Measurements from ENCODE around the gene SLC9A8. TPM values are rescaled to one million over a fixed set of nuclear protein-coding genes. Genes with fewer than 3 reads are reported as not detected.

SLC9A8 gene
- total RNA-seq, 1 experiment from 2014 or later = 7.5 TPM

DNA sequence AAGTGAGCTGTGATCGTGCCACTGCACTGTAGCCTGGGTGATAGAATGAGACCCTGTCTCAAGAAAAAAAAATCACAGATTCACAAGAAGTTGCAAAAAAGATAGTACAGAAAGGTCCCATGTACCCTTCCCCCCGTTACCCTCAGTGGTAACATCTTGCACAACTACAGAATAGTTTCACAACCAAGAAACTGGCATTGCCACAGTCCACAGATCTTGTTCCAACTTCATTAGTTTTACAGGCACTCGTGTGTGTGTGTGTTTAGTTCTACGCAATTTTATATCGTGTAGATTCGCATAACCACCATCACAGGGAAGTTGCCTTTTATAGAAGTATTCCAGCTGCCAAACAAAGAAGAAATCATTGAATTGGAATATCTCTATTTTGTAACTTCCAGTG, 83.6 kb downstream of the SLC9A8 start:
- Histone ChIP-seq H2BK5ac (ENCODE audit: insufficient read length, low read length) (no peak overlapping the region), H3K27me3 (ENCODE audit: insufficient read depth, low read length) (no peaks in the 10 kb centered on the region), H3K4ac (ENCODE audit: low read depth, low read length) (no peak overlapping the region), H2BK20ac (ENCODE audit: low read depth, low read length, poor library complexity, severe bottlenecking) (no peak overlapping the region), H2BK15ac (ENCODE audit: low read depth, low read length) (no peak overlapping the region), H2AFZ (ENCODE audit: low read length) (no peak overlapping the region), H3K4me1 (ENCODE audit: insufficient read depth, low read length) (no peaks in the 10 kb centered on the region), H3T11ph (ENCODE audit: low read length) (no peak overlapping the region), H4K20me1 (ENCODE audit: control insufficient read depth, insufficient read depth, insufficient read length) (no peaks in the 10 kb centered on the region), H2AK5ac (ENCODE audit: insufficient read length, low read length) (no peak overlapping the region), H4K91ac (ENCODE audit: insufficient read length, low read depth, low read length) (no peak overlapping the region), H3K27ac (ENCODE audit: insufficient read length, low read depth, low read length) (no peak overlapping the region), H3K9me3 (ENCODE audit: control insufficient read depth, low read depth, low read length) (no peaks in the 10 kb centered on the region), H3K18ac (ENCODE audit: insufficient read length, low read depth, low read length) (no peak overlapping the region), H4K8ac (replicated peaks; ENCODE audit: insufficient read length, low read depth, low read length) (no peak overlapping the region), H3K4me2 (ENCODE audit: insufficient read depth, insufficient read length, low read length) (no peak overlapping the region), H3K14ac (ENCODE audit: insufficient read depth, low read length) (no peak overlapping the region), H3K23ac (ENCODE audit: insufficient read length, low read depth, low read length) (no peak overlapping the region), H3K79me1 (ENCODE audit: insufficient read depth, low read depth, low read length, poor library complexity, severe bottlenecking) (no peaks in the 10 kb centered on the region), H2BK12ac (ENCODE audit: insufficient read length, low read depth, low read length) (no peak overlapping the region), H3K9ac (ENCODE audit: extremely low read depth, insufficient read length, low read length) (no peak overlapping the region), H3K23me2 (ENCODE audit: insufficient read length, low read depth, low read length, poor library complexity, severe bottlenecking) (no peaks in the 10 kb centered on the region), H4K5ac (ENCODE audit: insufficient read length, low read depth, low read length) (no peak overlapping the region), H3K79me2 (ENCODE audit: insufficient read depth, low read length) (no peaks in the 10 kb centered on the region), H3K56ac (ENCODE audit: insufficient read length, low read depth, low read length) (no peak overlapping the region), H2BK120ac (ENCODE audit: low read depth, low read length, poor library complexity, severe bottlenecking) (no peak overlapping the region)
- H3K4me3 Mint-ChIP-seq = no peak overlapping the region
- DNase-seq = no peak
- H3K4me1 Mint-ChIP-seq = peaks cover 8 to 17% of the 10 kb centered on the region in 2 experiments
- no peaks in the 10 kb centered on the region; a peak in 1 of 5 replicates for H3K9me3 Mint-ChIP-seq
- TF ChIP-seq, protein P1, sequence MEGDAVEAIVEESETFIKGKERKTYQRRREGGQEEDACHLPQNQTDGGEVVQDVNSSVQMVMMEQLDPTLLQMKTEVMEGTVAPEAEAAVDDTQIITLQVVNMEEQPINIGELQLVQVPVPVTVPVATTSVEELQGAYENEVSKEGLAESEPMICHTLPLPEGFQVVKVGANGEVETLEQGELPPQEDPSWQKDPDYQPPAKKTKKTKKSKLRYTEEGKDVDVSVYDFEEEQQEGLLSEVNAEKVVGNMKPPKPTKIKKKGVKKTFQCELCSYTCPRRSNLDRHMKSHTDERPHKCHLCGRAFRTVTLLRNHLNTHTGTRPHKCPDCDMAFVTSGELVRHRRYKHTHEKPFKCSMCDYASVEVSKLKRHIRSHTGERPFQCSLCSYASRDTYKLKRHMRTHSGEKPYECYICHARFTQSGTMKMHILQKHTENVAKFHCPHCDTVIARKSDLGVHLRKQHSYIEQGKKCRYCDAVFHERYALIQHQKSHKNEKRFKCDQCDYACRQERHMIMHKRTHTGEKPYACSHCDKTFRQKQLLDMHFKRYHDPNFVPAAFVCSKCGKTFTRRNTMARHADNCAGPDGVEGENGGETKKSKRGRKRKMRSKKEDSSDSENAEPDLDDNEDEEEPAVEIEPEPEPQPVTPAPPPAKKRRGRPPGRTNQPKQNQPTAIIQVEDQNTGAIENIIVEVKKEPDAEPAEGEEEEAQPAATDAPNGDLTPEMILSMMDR (conservative IDR thresholded peaks at IDR 0.05) = no peak
- no peaks in the 10 kb centered on the region for H3K36me3 Mint-ChIP-seq (ENCODE audit: insufficient read depth in 1 of 3, low read depth in 3 of 3)
- H3K27me3 Mint-ChIP-seq (ENCODE audit: low read depth) = peaks cover 1% of the 10 kb centered on the region; the same call in 1 of the 2 replicates
- no CpG with 5 or more reads among the region's 6 CpGs for WGBS (ENCODE audit: extremely low coverage, insufficient read length, low lambda C conversion rate)
- H3K27ac Mint-ChIP-seq = no peak overlapping the region

Data from H9 (cell line).